NT2/D1 (cell line): ENCODE data around the gene MCRIP2.

Experiments used
- DNase-seq: peaks from one replicate; pipeline ENCODE4 v3.0.0-alpha.2; 2011; ENCODE audit warnings: low read depth, low spot score
- H3K27me3 ChIP-seq: 2 replicates; pipeline ENCODE4 v1.6.0; 2011; ENCODE audit warnings: mild to moderate bottlenecking; ENCODE audit not compliant: insufficient read length, insufficient read depth
- H3K36me3 ChIP-seq: 2 replicates; pipeline ENCODE4 v1.6.1; 2011; ENCODE audit warnings: mild to moderate bottlenecking, low read length, mixed read lengths; ENCODE audit not compliant: insufficient read depth, insufficient read length
- H3K4me1 ChIP-seq: 2 replicates; pipeline ENCODE4 v1.5.1; 2011; ENCODE audit not compliant: insufficient read depth, insufficient read length
- H3K4me3 ChIP-seq: 2 replicates; pipeline ENCODE4 v1.5.1; 2011; ENCODE audit warnings: low read depth; ENCODE audit not compliant: insufficient read length
- H3K9ac ChIP-seq: 2 replicates; pipeline ENCODE4 v1.6.0; 2011; ENCODE audit warnings: low read depth; ENCODE audit not compliant: insufficient read length
- H3K9me3 ChIP-seq: 2 replicates; pipeline ENCODE4 v1.5.1; 2011; ENCODE audit warnings: mild to moderate bottlenecking, low read length; ENCODE audit not compliant: insufficient read depth
- SUZ12 ChIP-seq: IDR thresholded peaks from 2 replicates; pipeline ENCODE4 v1.6.1; 2011; ENCODE audit not compliant: insufficient read length, insufficient read depth; ENCODE audit errors: extremely low read depth
- YY1 ChIP-seq: IDR thresholded peaks from 2 replicates; pipeline ENCODE4 v1.6.1; 2011; ENCODE audit not compliant: insufficient read length, insufficient read depth
- ZNF274 ChIP-seq: IDR thresholded peaks from 2 replicates; pipeline ENCODE4 v1.6.1; 2011; ENCODE audit warnings: mild to moderate bottlenecking, low read depth, low read length

MCRIP2 gene

DNA sequence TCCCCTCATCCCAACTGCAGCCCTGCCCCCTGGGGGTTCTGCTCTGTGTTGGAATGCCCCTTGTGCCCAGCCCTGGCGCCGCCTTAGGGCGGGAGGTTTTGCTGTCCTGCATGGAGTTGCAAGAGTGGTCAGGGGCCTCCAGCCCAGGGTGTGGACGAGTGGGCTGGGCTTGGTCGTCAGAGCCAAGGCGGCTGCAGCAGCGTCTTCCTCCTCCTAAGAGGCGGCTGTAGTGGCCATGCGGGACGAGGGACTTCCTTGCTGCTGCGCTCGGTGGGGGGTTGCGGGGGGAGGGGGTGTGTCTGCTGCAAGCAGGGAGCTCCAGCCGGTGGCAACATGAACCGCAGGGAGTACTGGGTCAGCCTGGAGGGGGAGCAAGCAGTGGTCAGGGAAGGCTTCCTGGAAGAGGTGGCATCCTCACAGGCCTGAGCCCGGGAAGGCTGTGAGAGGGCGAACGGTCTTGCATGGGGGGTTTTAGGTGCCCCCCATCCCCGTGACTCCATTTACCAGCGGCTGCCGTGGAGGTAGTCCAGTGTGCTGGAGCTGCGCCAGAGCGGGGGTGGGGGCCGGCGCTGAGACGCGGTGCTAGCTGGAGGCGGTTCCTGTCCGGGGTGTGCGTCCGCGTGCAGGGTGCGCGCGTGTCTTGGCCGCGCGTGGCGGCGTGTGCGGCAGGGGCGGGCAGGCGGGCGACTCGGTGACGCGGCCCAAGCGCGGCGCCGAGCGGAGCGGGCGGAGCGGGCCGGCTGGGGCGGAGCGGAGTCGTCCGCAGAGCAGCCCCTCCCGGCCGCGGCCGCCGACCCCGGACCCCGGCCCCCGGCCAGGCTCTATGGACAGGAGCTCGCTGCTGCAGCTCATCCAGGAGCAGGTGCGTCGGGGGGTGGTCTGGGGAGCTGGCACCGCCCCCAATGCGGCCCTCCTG, 33.6 kb downstream of the MCRIP2 start, which contains the start of gene RHBDL1:
Gene RHBDL1 (plus strand): TSS at position 704 of the 916 bp plus-strand sequence. CDS start 120 bp downstream, at position 824.
- TF ChIP-seq SUZ12 = no peak
- TF ChIP-seq ZNF274 = no peak
- Histone ChIP-seq H3K9ac (peak within 1 kb of the TSS; percentile 74), H3K4me3 (peak within 1 kb of the TSS; percentile 54), H3K9me3 (no peaks in the 10 kb centered on the region), H3K27me3 (peaks cover 11% of the 10 kb centered on the region), H3K4me1 (peaks cover 25% of the 10 kb centered on the region), H3K36me3 (peaks cover 46% of the 10 kb centered on the region)
- no peak for DNase-seq

DNA sequence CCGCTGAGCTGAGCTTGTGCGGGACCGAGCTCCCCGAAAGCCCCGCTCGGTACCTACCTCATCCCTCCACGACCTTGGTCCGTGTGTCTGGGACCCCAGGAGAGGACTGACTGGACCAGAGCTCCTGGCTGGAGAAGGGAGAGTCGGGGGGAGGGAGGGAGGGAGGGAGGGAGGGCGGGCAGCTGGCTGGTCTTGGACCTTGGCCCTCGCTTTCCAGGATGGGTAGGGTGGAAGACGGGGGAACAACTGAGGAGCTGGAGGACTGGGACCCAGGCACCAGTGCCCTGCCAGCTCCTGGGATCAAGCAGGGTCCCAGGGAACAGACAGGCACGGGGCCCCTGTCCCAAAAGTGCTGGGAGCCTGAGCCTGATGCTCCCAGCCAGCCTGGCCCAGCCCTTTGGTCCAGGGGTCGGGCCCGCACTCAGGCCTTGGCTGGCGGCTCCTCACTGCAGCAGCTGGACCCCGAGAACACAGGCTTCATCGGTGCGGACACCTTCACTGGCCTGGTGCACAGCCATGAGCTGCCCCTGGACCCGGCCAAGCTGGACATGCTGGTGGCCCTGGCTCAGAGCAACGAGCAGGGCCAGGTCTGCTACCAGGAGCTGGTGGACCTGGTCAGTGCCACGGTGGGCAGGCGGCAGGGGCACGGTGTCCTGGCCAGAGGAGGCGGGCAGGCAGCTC, 34.4 kb downstream of the MCRIP2 start:
- Histone ChIP-seq H3K4me3 (peak overlapping the region; percentile 54), H3K4me1 (peaks cover 25% of the 10 kb centered on the region)

GRCh38 chr16:676565-676902, 34.9 kb downstream of the MCRIP2 start:
- H3K27me3 ChIP-seq = peaks cover 11% of the 10 kb centered on the region
- TF ChIP-seq YY1 (no peak), ZNF274 (no peak), SUZ12 (no peak)
- peaks cover 26% of the 10 kb centered on the region for H3K4me1 ChIP-seq
- no peaks in the 10 kb centered on the region for H3K9me3 ChIP-seq
- peak overlapping the region; percentile 51 for H3K9ac ChIP-seq
- peaks cover 40% of the 10 kb centered on the region for H3K36me3 ChIP-seq
- no peak overlapping the region for H3K4me3 ChIP-seq
- no peak for DNase-seq

More for the DNA sequence above, 34.4 kb downstream of the MCRIP2 start:
- no peak for DNase-seq
- Histone ChIP-seq H3K9ac (peak overlapping the region; percentile 74), H3K9me3 (no peaks in the 10 kb centered on the region), H3K27me3 (peaks cover 11% of the 10 kb centered on the region), H3K36me3 (peaks cover 39% of the 10 kb centered on the region)
- TF ChIP-seq SUZ12 (no peak), YY1 (no peak), ZNF274 (no peak)

GRCh38 chr16:676913-677312, 35.3 kb downstream of the MCRIP2 start:
- DNase-seq = no peak
- H3K4me3 ChIP-seq = no peak overlapping the region

DNA sequence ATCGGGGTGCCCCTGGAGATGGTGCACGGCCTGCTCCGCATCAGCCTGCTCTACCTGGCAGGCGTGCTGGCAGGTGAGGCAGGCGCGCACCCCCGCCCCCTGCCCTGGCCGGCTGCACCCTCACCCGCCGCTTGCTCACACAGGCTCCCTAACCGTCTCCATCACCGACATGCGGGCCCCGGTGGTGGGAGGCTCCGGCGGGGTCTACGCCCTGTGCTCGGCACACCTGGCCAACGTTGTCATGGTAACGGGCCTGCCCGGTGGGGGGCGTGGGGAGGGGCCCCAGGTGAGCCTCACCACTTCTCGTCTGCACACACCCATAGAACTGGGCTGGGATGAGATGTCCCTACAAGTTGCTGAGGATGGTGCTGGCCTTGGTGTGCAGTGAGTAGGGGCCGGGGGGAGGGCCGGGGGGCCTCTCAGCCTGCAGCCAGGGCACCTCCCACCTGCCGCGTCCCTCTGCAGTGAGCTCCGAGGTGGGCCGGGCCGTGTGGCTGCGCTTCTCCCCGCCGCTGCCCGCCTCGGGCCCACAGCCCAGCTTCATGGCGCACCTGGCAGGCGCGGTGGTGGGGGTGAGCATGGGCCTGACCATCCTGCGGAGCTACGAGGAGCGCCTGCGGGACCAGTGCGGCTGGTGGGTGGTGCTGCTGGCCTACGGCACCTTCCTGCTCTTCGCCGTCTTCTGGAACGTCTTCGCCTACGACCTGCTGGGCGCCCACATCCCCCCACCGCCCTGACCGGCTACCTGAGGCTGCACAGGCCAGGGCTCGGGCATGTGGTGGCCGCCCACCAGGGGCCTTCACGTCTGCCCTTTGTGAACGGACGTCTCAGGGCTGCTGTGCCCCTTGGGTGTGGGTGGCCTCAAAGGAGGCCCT, 35.9 kb downstream of the MCRIP2 start:
- Histone ChIP-seq H3K9ac (no peak overlapping the region), H3K9me3 (no peaks in the 10 kb centered on the region), H3K36me3 (peaks cover 41% of the 10 kb centered on the region), H3K4me3 (no peak overlapping the region), H3K4me1 (peaks cover 31% of the 10 kb centered on the region), H3K27me3 (peaks cover 11% of the 10 kb centered on the region)
- DNase-seq = no peak
- TF ChIP-seq SUZ12 (no peak), YY1 (no peak), ZNF274 (no peak)

More at GRCh38 chr16:676913-677312, 35.3 kb downstream of the MCRIP2 start:
- Histone ChIP-seq H3K9me3 (no peaks in the 10 kb centered on the region), H3K4me1 (peaks cover 29% of the 10 kb centered on the region), H3K27me3 (peaks cover 11% of the 10 kb centered on the region), H3K36me3 (peaks cover 41% of the 10 kb centered on the region), H3K9ac (no peak overlapping the region)
- TF ChIP-seq YY1 (no peak), ZNF274 (no peak), SUZ12 (no peak)

DNA sequence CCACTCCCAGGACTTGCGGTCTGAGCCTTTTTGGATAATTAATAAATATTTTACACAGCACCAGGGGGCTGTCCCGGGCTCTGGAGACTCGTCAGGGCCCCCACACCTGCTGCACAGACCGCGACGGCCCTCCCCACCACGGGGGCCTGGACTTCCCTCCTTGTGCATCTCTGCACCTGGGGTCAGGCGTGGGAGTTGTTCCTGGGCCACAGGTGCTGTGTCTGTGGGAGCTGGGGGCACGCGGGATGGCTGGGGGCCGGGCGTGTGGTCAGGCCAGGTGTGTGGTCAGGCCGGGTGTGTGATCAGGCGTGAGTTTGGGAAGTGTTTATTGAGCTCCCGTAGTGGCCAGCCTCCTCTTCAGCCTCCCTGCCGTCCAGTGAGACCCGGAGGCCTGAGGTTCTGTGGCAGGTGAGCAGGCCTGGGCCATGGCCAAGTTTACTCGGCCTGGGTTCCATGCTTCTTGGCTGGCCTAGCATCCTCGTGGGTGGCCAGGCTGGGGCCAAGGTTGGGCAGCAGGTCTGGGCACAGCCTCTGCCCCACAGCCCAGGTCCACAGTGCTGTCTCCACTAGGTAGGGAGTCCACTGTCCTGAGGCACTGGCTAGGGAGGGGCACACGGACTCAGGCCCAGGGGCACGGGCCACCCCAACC, 36.7 kb downstream of the MCRIP2 start:
- Histone ChIP-seq H3K9me3 (no peaks in the 10 kb centered on the region), H3K27me3 (peaks cover 11% of the 10 kb centered on the region), H3K36me3 (peaks cover 41% of the 10 kb centered on the region), H3K4me1 (peaks cover 39% of the 10 kb centered on the region), H3K4me3 (no peak overlapping the region), H3K9ac (peak overlapping the region; percentile 63)
- TF ChIP-seq ZNF274 (no peak), YY1 (no peak)
- no peak for DNase-seq
